Measurements from ENCODE around the gene EFNA2. TPM values are rescaled to one million over a fixed set of nuclear protein-coding genes. Genes with fewer than 3 reads are reported as not detected.

The EFNA2 gene
- total RNA-seq, result not detected

DNA sequence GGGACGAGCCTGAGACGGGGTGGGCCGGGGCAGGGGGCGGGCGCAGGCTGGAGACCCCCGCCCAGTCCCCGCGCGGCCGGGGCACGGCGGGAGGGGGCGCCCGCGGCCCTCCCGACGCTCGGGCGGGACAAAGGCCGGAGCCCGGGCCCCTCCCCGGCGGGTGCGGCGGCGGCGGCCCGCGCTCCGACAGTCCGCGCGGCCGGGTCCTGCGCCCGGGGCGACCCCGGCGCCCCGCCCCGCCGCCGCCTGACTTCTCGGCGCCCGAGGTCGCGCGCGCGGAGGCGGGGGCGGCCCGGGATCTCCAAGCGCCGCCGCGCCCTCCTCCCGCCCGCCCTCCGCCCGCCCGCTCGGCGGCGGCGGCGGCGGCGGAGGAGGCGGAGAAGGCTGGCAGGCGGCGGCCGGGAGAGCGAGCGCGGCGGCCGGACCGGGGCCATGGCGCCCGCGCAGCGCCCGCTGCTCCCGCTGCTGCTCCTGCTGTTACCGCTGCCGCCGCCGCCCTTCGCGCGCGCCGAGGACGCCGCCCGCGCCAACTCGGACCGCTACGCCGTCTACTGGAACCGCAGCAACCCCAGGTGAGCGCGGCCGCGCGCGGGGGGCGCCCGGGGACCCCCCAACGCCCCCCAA is at the start of gene EFNA2:
TSS of gene EFNA2 (plus strand) at position 137 of the 624 bp plus-strand sequence. CDS start at position 433, 296 bp downstream.
- no peak for ATAC-seq (replicated peaks in 1 of 2)
- Mint-ChIP-seq H3K9me3 (no peaks in the 10 kb centered on the region), H3K27ac (no peak within 1 kb of the TSS), H3K4me1 (ENCODE audit: low read depth) (peaks cover 5% of the 10 kb centered on the region), H3K4me3 (peak within 1 kb of the TSS; percentile 51 to 70), H3K27me3 (ENCODE audit: low read depth) (peaks cover 21% of the 10 kb centered on the region), H3K36me3 (ENCODE audit: insufficient read depth in 2 of 2) (no peaks in the 10 kb centered on the region)
- no peak for DNase-seq

DNA sequence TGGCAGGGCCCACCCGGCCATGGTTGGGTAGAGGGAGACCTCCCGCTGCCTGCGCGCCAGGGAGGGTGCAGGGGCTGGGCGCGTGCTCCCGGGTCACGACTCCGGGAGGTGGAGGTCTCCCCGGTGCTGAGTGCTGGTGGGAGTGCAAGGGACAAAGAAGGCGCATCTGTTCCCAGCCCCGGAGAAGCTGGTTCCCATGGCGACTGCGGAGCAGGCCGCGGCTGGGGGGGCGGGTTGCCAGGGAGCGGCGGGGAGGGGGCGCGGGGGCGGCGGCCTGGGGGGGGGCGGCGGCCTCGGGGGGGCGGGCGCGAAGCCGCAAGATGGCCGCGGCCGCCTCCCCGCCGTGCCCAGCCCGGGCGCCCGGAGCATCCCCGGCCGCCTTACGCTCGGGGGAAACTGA is 49.1 kb upstream of the EFNA2 start:
- H3K4me3 Mint-ChIP-seq, result peak overlapping the region; percentile 47 to 72

DNA sequence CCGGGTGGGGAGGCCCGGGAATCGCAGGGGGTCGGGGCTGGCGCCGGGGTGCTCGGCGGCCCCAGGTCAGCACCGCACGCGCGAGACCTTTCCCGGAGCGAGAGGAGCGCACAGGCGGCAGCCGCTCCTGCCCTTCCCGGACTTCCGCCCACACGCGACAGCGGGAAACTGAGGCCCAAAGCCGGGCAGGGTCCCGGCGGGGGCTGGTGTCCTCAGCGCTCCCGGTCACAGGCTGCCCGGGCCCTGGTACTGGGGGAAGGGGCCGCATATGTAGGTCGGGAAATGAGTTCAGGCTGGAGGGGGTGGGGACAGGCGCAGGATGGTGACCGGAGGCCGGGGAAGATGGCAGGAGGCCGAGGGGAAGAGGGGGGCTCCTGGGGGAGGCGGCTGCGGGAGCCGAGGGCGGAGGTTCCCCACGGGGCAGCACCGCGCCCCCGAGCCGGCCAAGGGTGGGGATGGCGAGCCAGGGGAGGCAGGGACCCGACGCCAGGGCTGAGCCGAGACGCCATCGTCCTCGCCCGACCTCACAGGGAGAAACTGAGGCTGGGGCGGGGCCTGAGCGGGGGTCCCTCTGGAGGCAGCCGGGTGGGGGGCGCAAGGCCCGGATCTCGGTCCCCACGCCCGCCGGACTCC is 48.5 kb upstream of the EFNA2 start:
- no peak for DNase-seq
- no peaks in the 10 kb centered on the region for H3K9me3 Mint-ChIP-seq
- no peaks in the 10 kb centered on the region for H3K36me3 Mint-ChIP-seq (ENCODE audit: insufficient read depth in 2 of 2)
- H3K4me1 Mint-ChIP-seq (ENCODE audit: low read depth), result peaks cover 28% of the 10 kb centered on the region
- ATAC-seq (replicated peaks in 1 of 2), result no peak
- no peak overlapping the region for H3K27ac Mint-ChIP-seq
- peaks cover 14% of the 10 kb centered on the region for H3K27me3 Mint-ChIP-seq (ENCODE audit: low read depth)
- peak overlapping the region; percentile 68 to 76 for H3K4me3 Mint-ChIP-seq

More for the DNA sequence above, 49.1 kb upstream of the EFNA2 start:
- DNase-seq (no peak), ATAC-seq (replicated peaks in 1 of 2) (no peak)
- no peaks in the 10 kb centered on the region for H3K36me3 Mint-ChIP-seq (ENCODE audit: insufficient read depth in 2 of 2)
- no peaks in the 10 kb centered on the region for H3K9me3 Mint-ChIP-seq
- peaks cover 14% of the 10 kb centered on the region for H3K27me3 Mint-ChIP-seq (ENCODE audit: low read depth)
- H3K27ac Mint-ChIP-seq, result no peak overlapping the region
- H3K4me1 Mint-ChIP-seq (ENCODE audit: low read depth), result peaks cover 27% of the 10 kb centered on the region

DNA sequence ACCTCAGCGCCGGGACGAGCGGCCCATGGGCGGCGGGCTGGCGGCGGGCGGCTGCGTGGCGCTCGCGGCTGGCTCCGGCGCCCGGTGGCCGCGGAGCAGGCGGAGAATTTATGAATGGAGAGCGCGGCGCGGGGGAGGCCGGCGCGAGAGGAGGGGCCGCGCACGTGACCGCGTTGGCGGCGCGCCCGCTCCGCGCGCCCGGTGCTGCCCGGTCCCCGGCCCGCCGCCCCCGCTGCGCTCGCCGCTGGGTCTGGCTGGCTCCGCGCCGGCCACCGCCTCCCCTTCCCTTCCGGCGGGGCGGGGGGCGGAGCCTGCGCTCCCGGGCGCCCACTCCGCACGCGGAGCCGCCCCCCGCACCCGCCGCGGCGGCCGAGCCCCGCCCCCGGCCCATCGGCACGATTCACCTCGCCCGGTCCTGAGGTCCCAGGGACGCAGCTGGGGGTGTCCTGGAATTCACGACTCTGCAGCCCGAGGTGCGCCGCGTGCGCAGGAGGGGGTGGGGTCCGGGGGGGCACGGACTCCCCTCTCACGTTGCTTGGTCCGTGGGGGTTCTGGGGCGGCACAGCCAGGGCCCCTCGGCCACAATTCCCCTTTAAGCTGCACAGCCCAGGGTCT is 47.8 kb upstream of the EFNA2 start, which contains the start of gene CBARP:
TSS of gene CBARP (minus strand) at position 252 of the 615 bp plus-strand sequence. CDS start 1,905 bp downstream, outside the sequence.
- H3K36me3 Mint-ChIP-seq (ENCODE audit: insufficient read depth in 2 of 2), result no peaks in the 10 kb centered on the region
- H3K4me1 Mint-ChIP-seq (ENCODE audit: low read depth), result peaks cover 35% of the 10 kb centered on the region
- DNase-seq, result peak; percentile 47 to 56
- peak; percentile 4 to 17 for ATAC-seq (replicated peaks in 1 of 2)
- H3K4me3 Mint-ChIP-seq, result peak within 1 kb of the TSS; percentile 86 to 89
- peaks cover 14% of the 10 kb centered on the region for H3K27me3 Mint-ChIP-seq (ENCODE audit: low read depth)
- no peak within 1 kb of the TSS for H3K27ac Mint-ChIP-seq
- no peaks in the 10 kb centered on the region for H3K9me3 Mint-ChIP-seq

DNA sequence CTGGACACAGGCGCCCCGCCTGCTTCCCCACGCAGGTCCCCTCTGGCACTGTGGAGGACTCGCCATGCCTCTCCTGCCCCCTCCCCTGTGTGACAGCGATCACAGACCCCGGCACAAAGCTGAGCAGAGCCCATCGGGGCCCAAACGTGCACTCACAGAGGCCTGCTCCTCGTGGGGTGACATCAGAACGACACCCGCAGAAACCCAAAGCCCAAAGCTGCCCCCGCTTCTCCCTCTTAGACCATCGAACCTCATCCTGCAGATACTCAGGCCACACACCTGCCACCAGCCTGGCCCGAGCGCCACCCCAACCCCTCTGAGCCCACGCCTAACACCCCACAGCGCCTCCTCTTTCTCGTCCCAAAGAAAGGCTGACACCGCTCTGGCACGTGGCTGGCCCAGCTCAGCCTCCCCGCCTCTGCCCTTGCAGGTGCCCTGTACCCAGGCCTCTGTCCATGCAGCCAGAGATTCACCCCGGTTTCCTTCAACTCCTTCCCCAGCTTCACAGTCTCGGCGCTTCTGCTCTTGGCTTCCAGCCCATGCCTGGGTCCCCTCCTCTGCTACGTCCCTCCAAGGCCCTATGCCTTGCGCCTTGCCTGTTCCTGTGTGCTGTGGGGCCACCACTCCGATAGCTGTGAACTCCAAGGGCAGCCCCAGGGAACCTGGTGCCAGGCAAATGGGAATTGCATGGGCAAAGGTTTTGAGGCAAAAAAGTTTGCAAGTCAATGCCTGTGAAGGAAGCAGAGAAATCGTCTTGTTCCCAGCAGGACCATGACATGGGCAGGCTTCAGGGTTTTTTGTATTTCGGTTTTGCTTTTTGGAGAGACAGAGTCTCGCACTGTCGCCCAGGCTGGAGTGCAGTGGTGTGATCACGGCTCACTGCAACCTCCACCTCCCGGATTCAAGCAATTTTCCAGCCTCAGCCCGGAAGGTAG is 47.0 kb upstream of the EFNA2 start:
- Mint-ChIP-seq H3K27ac (peak overlapping the region; percentile 60), H3K9me3 (no peaks in the 10 kb centered on the region), H3K4me3 (peak overlapping the region; percentile 86 to 89), H3K36me3 (ENCODE audit: insufficient read depth in 2 of 2) (no peaks in the 10 kb centered on the region), H3K4me1 (ENCODE audit: low read depth) (peaks cover 43% of the 10 kb centered on the region), H3K27me3 (ENCODE audit: low read depth) (peaks cover 14% of the 10 kb centered on the region)
- ATAC-seq (replicated peaks in 1 of 2), result no peak
- DNase-seq, result no peak

DNA sequence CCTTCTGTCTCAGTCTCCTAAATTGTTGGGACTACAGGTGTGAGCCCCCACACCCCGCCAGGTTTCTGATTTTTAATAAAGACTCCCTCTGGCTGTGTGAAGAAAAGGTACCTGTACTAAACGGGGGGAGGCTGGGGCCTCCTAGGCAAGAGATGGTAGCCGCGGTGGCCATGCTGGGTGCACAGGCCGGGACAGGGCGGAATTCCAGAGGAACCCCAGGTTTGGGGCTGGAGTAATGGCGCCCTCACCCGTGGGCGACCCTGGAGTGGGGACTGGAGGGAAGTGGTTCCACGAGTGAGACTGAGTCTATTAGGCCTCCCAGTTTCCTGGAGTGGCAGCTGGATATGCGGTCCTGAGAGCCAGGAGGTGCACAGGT is 46.3 kb upstream of the EFNA2 start:
- no peak for DNase-seq
- peak overlapping the region; percentile 86 to 89 for H3K4me3 Mint-ChIP-seq
- H3K27ac Mint-ChIP-seq, result peak overlapping the region; percentile 60
- peaks cover 44% of the 10 kb centered on the region for H3K4me1 Mint-ChIP-seq (ENCODE audit: low read depth)
- no peak for ATAC-seq (replicated peaks in 1 of 2)
- peaks cover 14% of the 10 kb centered on the region for H3K27me3 Mint-ChIP-seq (ENCODE audit: low read depth)
- no peaks in the 10 kb centered on the region for H3K9me3 Mint-ChIP-seq
- no peaks in the 10 kb centered on the region for H3K36me3 Mint-ChIP-seq (ENCODE audit: insufficient read depth in 2 of 2)

DNA sequence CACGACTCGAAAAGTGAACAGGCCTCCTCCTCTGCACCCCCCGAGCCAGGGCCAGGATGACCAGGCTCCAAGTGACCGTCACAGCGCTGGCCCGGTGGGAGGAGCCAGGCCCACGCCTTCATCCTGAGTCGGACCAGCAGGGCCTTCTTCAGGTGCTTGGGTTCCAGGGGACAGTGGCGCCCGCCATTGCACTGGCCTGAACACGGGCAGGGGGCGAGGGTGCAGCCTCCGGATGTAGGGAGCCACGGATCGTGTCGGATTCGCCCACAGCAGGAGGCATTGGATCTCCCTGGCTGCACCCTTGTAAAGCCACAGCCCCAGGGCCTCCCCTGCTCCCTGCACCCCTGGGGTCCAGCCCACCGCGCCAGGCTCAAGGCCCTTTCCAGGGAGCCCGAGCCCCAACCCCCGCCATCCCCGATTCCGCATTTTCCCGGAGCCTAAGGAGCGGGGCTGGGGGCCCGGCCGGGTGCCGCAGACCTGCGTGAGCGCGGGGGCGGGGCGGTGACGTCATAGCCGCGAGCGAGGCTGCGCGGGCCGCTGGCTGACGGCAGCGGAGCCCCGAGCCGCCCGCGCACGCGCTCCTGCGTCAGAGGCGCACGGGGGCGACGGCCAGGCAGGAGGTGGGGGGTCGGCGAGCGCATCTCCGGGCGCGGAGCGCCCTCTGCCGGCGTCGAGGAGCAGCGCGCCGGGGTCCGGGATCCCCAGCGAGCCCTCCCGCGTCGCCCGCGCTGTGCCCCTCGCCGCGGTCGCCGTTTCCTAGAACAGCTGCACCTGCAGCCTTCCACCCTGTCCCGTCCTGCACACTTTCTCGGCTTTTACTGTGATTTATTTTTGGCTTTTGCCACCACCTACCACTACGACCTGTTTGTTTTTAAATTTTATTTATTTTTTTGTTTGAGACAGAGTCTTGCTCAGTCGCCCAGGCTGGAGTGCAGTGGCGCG is 45.6 kb upstream of the EFNA2 start:
- Mint-ChIP-seq H3K27ac (peak overlapping the region; percentile 68), H3K4me1 (ENCODE audit: low read depth) (peaks cover 49% of the 10 kb centered on the region), H3K9me3 (no peaks in the 10 kb centered on the region), H3K27me3 (ENCODE audit: low read depth) (peaks cover 14% of the 10 kb centered on the region), H3K36me3 (ENCODE audit: insufficient read depth in 2 of 2) (no peaks in the 10 kb centered on the region), H3K4me3 (peak overlapping the region; percentile 86 to 89)
- ATAC-seq (replicated peaks in 1 of 2) (peak; percentile 57 to 58), DNase-seq (peak; percentile 95 to 98)

DNA sequence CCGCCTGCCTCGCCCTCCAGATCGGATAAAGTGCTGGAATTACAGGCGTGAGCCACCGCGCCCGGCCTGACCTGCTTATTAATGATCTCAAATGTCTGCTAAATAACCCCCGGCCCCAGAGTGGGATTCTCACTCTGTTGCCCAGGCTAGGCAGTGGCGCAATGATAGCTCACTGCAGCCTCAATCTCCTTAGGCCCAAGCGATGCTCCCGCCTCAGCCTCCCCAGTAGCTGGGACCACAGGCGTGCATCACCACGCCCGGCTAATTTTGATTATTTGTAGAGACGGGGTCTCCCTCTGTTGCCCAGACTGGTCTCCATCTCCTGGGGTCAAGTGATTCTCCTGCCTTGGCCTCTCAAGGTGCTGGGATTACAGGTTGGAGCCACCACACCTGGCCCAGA is 44.7 kb upstream of the EFNA2 start:
- Mint-ChIP-seq H3K4me1 (ENCODE audit: low read depth) (peaks cover 49% of the 10 kb centered on the region), H3K9me3 (no peaks in the 10 kb centered on the region), H3K27me3 (ENCODE audit: low read depth) (peaks cover 14% of the 10 kb centered on the region), H3K4me3 (peak overlapping the region; percentile 79 to 90), H3K27ac (peak overlapping the region; percentile 42), H3K36me3 (ENCODE audit: insufficient read depth in 2 of 2) (no peaks in the 10 kb centered on the region)
- no peak for ATAC-seq (replicated peaks in 1 of 2)
- DNase-seq, result no peak

DNA sequence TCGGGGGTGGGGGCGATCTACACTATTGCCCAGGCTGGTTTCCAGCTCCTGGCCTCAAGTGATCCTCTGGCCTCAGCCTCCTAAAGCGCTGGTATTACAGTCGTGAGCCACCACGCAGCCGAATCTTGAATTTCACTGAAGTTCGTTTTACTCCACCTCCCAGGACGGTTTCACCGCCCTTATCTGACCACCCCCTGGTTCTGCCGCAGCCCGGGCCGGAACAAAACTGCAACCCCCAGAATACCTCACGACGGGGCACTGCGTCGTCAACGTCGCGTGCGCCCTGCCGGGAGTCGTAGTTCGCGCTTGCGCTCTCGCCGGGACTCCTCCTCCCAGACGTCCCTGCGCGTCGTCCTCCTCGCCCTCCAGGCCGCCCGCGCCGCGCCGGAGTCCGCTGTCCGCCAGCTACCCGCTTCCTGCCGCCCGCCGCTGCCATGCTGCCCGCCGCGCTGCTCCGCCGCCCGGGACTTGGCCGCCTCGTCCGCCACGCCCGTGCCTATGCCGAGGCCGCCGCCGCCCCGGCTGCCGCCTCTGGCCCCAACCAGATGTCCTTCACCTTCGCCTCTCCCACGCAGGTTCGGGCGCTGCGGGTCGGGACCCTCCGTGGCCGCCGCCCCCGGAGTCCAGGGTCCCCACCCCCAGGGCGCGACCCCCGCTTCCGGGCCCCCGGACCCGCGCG is 44.1 kb upstream of the EFNA2 start, which contains the start of gene ATP5F1D:
TSS of gene ATP5F1D (plus strand) at position 335 of the 679 bp plus-strand sequence. CDS start at position 435, 100 bp downstream.
- peak within 1 kb of the TSS; percentile 85 for H3K27ac Mint-ChIP-seq
- DNase-seq (peak; percentile 95 to 96), ATAC-seq (replicated peaks in 1 of 2) (peak; percentile 75 to 77)
- H3K4me1 Mint-ChIP-seq (ENCODE audit: low read depth), result peaks cover 49% of the 10 kb centered on the region
- no peaks in the 10 kb centered on the region for H3K9me3 Mint-ChIP-seq
- peaks cover 14% of the 10 kb centered on the region for H3K27me3 Mint-ChIP-seq (ENCODE audit: low read depth)
- peak within 1 kb of the TSS; percentile 79 to 90 for H3K4me3 Mint-ChIP-seq
- no peaks in the 10 kb centered on the region for H3K36me3 Mint-ChIP-seq (ENCODE audit: insufficient read depth in 2 of 2)

DNA sequence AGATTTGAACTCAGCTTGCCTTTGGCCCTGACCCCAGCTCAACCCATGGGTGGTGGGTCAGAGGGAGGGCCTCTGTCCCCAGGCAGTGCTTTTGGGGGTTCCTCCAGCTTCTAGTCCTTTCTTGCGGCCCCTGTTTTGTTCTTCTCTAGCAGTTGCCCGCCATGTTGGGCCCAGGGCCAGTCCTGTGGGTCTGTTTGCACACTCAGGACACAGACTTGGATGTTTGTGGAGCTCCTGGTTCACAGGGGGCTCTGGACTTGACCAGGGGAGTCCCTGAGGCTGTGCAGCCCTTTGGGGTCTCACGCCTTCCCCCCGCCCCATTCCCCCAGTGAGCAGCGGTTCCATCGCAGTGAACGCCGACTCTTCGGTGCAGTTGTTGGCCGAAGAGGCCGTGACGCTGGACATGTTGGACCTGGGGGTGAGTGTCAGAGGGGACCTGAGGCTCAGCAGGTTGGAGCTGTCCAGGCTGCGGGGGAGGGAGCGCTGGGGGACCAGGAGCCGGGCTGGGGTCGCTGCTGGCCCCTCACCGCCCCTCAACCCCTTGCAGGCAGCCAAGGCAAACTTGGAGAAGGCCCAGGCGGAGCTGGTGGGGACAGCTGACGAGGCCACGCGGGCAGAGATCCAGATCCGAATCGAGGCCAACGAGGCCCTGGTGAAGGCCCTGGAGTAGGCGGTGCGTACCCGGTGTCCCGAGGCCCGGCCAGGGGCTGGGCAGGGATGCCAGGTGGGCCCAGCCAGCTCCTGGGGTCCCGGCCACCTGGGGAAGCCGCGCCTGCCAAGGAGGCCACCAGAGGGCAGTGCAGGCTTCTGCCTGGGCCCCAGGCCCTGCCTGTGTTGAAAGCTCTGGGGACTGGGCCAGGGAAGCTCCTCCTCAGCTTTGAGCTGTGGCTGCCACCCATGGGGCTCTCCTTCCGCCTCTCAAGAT is 41.6 kb upstream of the EFNA2 start:
- H3K4me1 Mint-ChIP-seq (ENCODE audit: low read depth), result peaks cover 39% of the 10 kb centered on the region
- ATAC-seq (replicated peaks in 1 of 2), result peak; percentile 33 to 35
- H3K9me3 Mint-ChIP-seq, result no peaks in the 10 kb centered on the region
- peak overlapping the region; percentile 54 for H3K27ac Mint-ChIP-seq
- no peaks in the 10 kb centered on the region for H3K36me3 Mint-ChIP-seq (ENCODE audit: insufficient read depth in 2 of 2)
- peak; percentile 90 to 91 for DNase-seq
- H3K27me3 Mint-ChIP-seq (ENCODE audit: low read depth), result peaks cover 5% of the 10 kb centered on the region
- peak overlapping the region; percentile 75 to 79 for H3K4me3 Mint-ChIP-seq

All from activated T-cell treated with anti-CD3 and anti-CD28 coated beads, Interleukin-2, amount 50 U/mL, for 72 hours (primary cell).